ENCODE data around the gene WDR36.

- no peak for TF ChIP-seq EZH2 (IDR thresholded peaks at IDR 0.05)
- TF ChIP-seq FOXP2 (optimal IDR thresholded peaks at IDR 0.05; ENCODE audit: control extremely low read depth, extremely low read length, insufficient read depth): no peak
- TF ChIP-seq POLR2AphosphoS5 (IDR thresholded peaks at IDR 0.05; ENCODE audit: borderline replicate concordance, low read depth, low read length): no peak
These were observed 53.9 kb downstream of the WDR36 start for GRCh38 chr5:111146053-111146452.
